Fibroblast of lung (primary cell): ENCODE data around the gene FYN. TPM values are rescaled to one million over a fixed set of nuclear protein-coding genes. Genes with fewer than 3 reads are reported as not detected.

ENCODE experiments used
- DNase-seq, 2 donors: peaks; one replicate each; pipeline versions ENCODE4 v3.0.0 to v3.0.0-alpha.2; 2010; ENCODE audit warnings: low read depth in 2 of 2
- H2AFZ ChIP-seq: 2 replicates; pipeline ENCODE4 v1.5.1; 2012; ENCODE audit warnings: low read length, control low read depth, inconsistent platforms
- H3K27ac ChIP-seq: 2 replicates; pipeline ENCODE4 v1.5.1; 2011; ENCODE audit warnings: low read length, control low read depth; ENCODE audit not compliant: insufficient read depth
- H3K27me3 ChIP-seq: 2 replicates; pipeline ENCODE4 v1.5.1; 2011; ENCODE audit warnings: mild to moderate bottlenecking, low read length; ENCODE audit not compliant: control insufficient read depth, insufficient read depth
- H3K36me3 ChIP-seq: 2 replicates; pipeline ENCODE4 v1.5.1; 2011; ENCODE audit warnings: low read length; ENCODE audit not compliant: control insufficient read depth, insufficient read depth
- H3K4me1 ChIP-seq: 2 replicates; pipeline ENCODE4 v1.5.1; 2011; ENCODE audit warnings: low read length; ENCODE audit not compliant: control insufficient read depth, insufficient read depth; ENCODE audit errors: extremely low read depth
- H3K4me2 ChIP-seq: 2 replicates; pipeline ENCODE4 v1.5.1; 2011; ENCODE audit warnings: low read length, control low read depth; ENCODE audit not compliant: insufficient read depth; ENCODE audit errors: extremely low read depth
- H3K4me3 ChIP-seq, 4 experiments: fragments of 200-600 bp in 1 of 4; sonication (generic) in 1 of 4; replicated peaks in 1 of 4; 2 replicates each; pipeline ENCODE4 v1.5.1; 2011 to 2016; ENCODE audit warnings: low read length in 4 of 4, low read depth in 3 of 4, mild to moderate bottlenecking in 3 of 4, control low read depth in 2 of 4, inconsistent platforms in 1 of 4, mixed read lengths in 1 of 4; ENCODE audit not compliant: insufficient read depth in 1 of 4; ENCODE audit errors: control extremely low read depth in 1 of 4
- H3K79me2 ChIP-seq: 2 replicates; pipeline ENCODE4 v1.5.1; 2012; ENCODE audit warnings: mild to moderate bottlenecking, low read length, inconsistent platforms; ENCODE audit not compliant: control insufficient read depth, insufficient read depth
- H3K9ac ChIP-seq: 2 replicates; pipeline ENCODE4 v1.5.1; 2011; ENCODE audit warnings: mild to moderate bottlenecking, low read length, control low read depth; ENCODE audit not compliant: insufficient read depth
- H3K9me3 ChIP-seq: 2 replicates; pipeline ENCODE4 v1.5.1; 2012; ENCODE audit warnings: low read depth, low read length; ENCODE audit not compliant: control insufficient read depth, insufficient read depth
- H4K20me1 ChIP-seq: 2 replicates; pipeline ENCODE4 v1.5.1; 2011; ENCODE audit warnings: low read length; ENCODE audit not compliant: control insufficient read depth, insufficient read depth; ENCODE audit errors: extremely low read depth
- CTCF ChIP-seq, 2 donors: IDR thresholded peaks in 1 of 2; conservative IDR thresholded peaks in 1 of 2; 1 replicate in 1 of 2; 2 replicates in 1 of 2; pipeline ENCODE4 v1.5.1; 2011 to 2012; ENCODE audit warnings: low read length in 2 of 2, control low read depth in 1 of 2, inconsistent platforms in 1 of 2, low read depth in 1 of 2, mild to moderate bottlenecking in 1 of 2
- EZH2 ChIP-seq: IDR thresholded peaks from 2 replicates; pipeline ENCODE4 v1.5.1; 2012; ENCODE audit warnings: low read length, control low read depth, mild to moderate bottlenecking; ENCODE audit errors: missing control alignments
- polyA plus RNA-seq, 2 donors: library from polyadenylated mRNA; depleted of rRNA in 1 of 2; stranded (reverse) in 1 of 2; unstranded in 1 of 2; fragments of >200 nt; gene quantifications; 2 replicates each; pipeline ENCODE4 v1.2.1, GENCODE V29; 2011 to 2012; ENCODE audit warnings: missing spikeins in 1 of 2
- total RNA-seq: library from RNA; depleted of rRNA; stranded (reverse); fragments of >200 nt; gene quantifications from 2 replicates; pipeline ENCODE4 v1.2.1, GENCODE V29; 2014

Gene FYN
- total and polyA plus RNA-seq, 2 donors (not counting 1 experiment from before 2014, with no cell fraction given): 64.7 TPM

- Histone ChIP-seq H3K4me3 (no peak overlapping the region), H3K79me2 (no peaks in the 10 kb centered on the region), H3K27ac (no peak overlapping the region)
These were observed 140.9 kb downstream of the FYN start for GRCh38 chr6:111732390-111732789.

GRCh38 chr6:111731456-111732195 is 141.6 kb downstream of the FYN start:
- Histone ChIP-seq H3K27ac (no peak overlapping the region), H3K4me3 (no peak overlapping the region), H3K79me2 (no peaks in the 10 kb centered on the region), H3K27me3 (no peaks in the 10 kb centered on the region), H4K20me1 (no peaks in the 10 kb centered on the region), H3K9me3 (no peaks in the 10 kb centered on the region), H3K4me1 (no peaks in the 10 kb centered on the region), H3K9ac (no peak overlapping the region), H2AFZ (no peak overlapping the region), H3K36me3 (no peaks in the 10 kb centered on the region), H3K4me2 (no peak overlapping the region)
- DNase-seq: peak in 1 of 2 donors; percentile 43
- TF ChIP-seq CTCF (conservative IDR thresholded peaks at IDR 0.05 in 1 of 2, IDR thresholded peaks at IDR 0.05 in 1 of 2; ENCODE audit: low read depth in 1 of 2, low read length in 2 of 2): no peak
- TF ChIP-seq EZH2: no peak

More at GRCh38 chr6:111732390-111732789, 140.9 kb downstream of the FYN start:
- Histone ChIP-seq H3K4me1 (peaks cover 2% of the 10 kb centered on the region), H3K4me2 (no peak overlapping the region), H2AFZ (no peak overlapping the region), H3K9ac (no peak overlapping the region), H3K27me3 (no peaks in the 10 kb centered on the region), H3K9me3 (no peaks in the 10 kb centered on the region), H3K36me3 (no peaks in the 10 kb centered on the region), H4K20me1 (no peaks in the 10 kb centered on the region)
- TF ChIP-seq CTCF (conservative IDR thresholded peaks at IDR 0.05 in 1 of 2, IDR thresholded peaks at IDR 0.05 in 1 of 2; ENCODE audit: low read depth in 1 of 2, low read length in 2 of 2) (no peak), EZH2 (no peak)
- no peak for DNase-seq

GRCh38 chr6:111730864-111731263 is 142.4 kb downstream of the FYN start:
- Histone ChIP-seq H4K20me1 (no peaks in the 10 kb centered on the region), H3K27me3 (no peaks in the 10 kb centered on the region), H3K79me2 (no peaks in the 10 kb centered on the region), H3K9me3 (no peaks in the 10 kb centered on the region), H3K4me1 (no peaks in the 10 kb centered on the region), H3K36me3 (no peaks in the 10 kb centered on the region), H3K4me3 (no peak overlapping the region), H3K4me2 (no peak overlapping the region), H3K27ac (no peak overlapping the region), H2AFZ (no peak overlapping the region), H3K9ac (no peak overlapping the region)
- no peak for TF ChIP-seq EZH2
- TF ChIP-seq CTCF (conservative IDR thresholded peaks at IDR 0.05 in 1 of 2, IDR thresholded peaks at IDR 0.05 in 1 of 2; ENCODE audit: low read depth in 1 of 2, low read length in 2 of 2): no peak
- DNase-seq: peak; percentile 18 to 52
